Gastrocnemius medialis (tissue), 4 donors: ENCODE measurements around the gene COX10.

Experiments used
- CTCF ChIP-seq, 5 experiments: fragments of 450-650 bp in 3 of 5; fragments of 200-600 bp in 2 of 5; sonication (generic) in 2 of 5; IDR thresholded peaks in 4 of 5; conservative IDR thresholded peaks in 1 of 5; 1 replicate in 4 of 5; 2 replicates in 1 of 5; pipeline ENCODE4 v1.5.1; 2016 to 2019; ENCODE audit warnings: antibody characterized with exemption in 5 of 5, mild to moderate bottlenecking in 3 of 5, moderate library complexity in 3 of 5
- POLR2A ChIP-seq, 2 donors: fragments of 450-650 bp; IDR thresholded peaks; one replicate each; pipeline ENCODE4 v1.6.1; 2017; ENCODE audit warnings: antibody characterized with exemption in 2 of 2, mild to moderate bottlenecking in 2 of 2, moderate library complexity in 2 of 2

GRCh38 chr17:14211801-14212200 lies 142.5 kb downstream of the COX10 start:
- TF ChIP-seq CTCF (IDR thresholded peaks at IDR 0.05 in 4 of 5, conservative IDR thresholded peaks at IDR 0.05 in 1 of 5), result peak; percentile 12 to 63 (median 58)
- TF ChIP-seq POLR2A (IDR thresholded peaks at IDR 0.05), result no peak
